ENCODE measurements around the gene PAFAH1B1. TPM values are rescaled to one million over a fixed set of nuclear protein-coding genes. Genes with fewer than 3 reads are reported as not detected.
A peak's percentile ranks its signal among the peaks of the same experiment; 100 is the strongest.
"Not testable (repeated sequence)": the region's sequence is repeated elsewhere in the genome, so short reads cannot be mapped to it uniquely, and the experiment has no call there.

Gene PAFAH1B1
- total RNA-seq, 1 donor from 2014 or later = 123 TPM

DNA sequence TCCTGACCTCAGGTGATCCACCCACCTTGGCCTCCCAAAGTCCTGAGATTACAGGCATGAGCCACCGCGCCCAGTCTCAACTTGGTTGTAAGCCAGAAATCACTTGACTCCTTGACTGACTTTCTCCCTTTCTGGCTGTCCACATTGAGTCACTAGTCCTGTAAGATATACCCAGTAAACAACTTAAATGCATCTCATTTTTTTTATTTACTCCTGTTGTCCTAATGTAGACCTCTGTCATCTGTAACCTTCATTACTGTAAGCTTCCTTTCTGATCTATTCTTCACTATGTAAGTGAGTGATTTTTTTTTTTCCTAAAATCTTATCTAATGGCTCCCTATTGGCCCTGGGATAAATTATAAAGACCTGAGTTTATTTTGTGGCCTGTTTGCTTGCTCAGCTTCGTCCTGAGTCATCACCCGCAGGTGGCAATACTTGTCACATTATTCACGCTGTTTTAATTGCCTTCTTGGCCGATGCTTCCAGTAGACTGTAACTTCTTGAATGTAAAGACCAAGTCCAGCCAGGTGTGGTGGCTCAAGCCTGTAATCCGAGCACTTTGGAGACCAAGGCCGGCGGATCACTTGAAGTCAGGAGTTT is 41.0 kb downstream of the PAFAH1B1 start:
- peak; percentile 72 for DNase-seq (ENCODE audit: low read depth)

DNA sequence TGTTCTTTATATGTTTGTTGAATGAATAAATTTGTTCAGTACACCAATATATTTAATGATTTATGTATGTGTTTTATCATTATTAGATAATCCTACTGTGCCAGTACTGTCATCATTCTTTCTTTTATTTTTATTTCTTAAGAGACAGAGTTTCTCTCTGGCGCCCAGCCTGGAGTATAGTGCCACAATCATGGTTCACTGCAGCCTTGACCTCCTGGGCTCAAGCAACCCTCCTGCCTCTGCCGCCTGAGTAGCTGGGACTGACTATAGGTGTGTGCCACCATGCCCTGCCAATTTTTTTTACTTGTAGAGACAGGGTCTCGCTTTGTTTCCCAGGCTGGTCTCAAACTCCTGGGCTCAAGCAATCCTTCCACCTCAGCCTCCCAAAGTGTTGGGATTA is 41.8 kb downstream of the PAFAH1B1 start:
- no peak for DNase-seq (ENCODE audit: low read depth)

DNA sequence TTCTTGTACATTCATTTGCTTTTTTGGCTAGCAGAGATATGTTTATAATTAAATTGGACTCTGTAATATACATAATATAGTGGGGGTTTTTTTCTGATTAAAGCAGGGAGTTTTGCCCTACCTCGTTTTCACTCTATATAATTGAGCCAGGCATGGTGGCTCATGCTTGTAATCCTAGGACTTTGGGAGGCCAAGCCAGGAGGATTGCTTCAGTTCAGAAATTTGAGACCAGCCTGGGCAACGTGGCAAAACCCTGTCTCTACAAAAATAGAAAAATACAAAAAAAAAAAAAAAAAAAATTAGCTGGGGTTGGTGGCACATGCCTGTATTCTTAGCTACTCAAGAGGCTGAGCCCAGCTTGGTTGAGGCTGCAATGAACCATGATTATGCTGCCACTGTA is 42.2 kb downstream of the PAFAH1B1 start:
- no peak for DNase-seq (ENCODE audit: low read depth)

DNA sequence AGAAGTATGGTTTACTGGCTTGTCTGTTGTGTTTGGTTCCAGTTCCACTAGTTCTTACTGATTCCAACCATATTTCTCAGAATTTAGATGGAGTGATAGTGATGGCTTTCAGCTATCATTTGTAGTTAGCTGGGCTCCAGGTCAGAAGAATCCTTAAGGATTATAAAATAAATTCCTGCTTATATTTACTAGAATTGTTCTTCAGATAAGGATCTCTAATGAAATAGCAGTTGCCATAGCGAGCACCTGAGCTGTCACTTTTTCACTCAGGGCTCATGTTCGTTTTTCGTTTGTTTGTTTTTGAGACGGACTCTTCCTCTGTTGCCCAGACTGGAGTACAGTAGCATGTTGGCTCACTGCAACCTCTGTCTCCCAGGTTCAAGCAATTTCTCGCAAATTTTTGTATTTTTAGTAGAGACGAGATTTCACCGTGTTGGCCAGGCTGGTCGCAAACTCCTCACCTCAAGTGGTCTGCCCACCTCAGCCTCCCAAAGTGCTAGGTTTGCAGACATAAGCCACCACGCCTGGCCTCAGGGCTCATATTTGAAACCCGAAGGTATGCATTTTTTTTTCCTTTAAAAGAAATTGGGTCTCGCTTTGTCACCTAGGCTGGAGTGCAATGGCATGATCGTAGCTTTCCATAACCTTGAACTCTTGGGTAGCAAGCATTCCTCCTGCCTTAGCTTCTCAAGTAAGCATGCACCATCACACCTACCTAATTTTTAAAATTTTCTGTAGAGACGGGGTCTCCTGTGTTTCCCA is 42.9 kb downstream of the PAFAH1B1 start:
- no peak for DNase-seq (ENCODE audit: low read depth)

DNA sequence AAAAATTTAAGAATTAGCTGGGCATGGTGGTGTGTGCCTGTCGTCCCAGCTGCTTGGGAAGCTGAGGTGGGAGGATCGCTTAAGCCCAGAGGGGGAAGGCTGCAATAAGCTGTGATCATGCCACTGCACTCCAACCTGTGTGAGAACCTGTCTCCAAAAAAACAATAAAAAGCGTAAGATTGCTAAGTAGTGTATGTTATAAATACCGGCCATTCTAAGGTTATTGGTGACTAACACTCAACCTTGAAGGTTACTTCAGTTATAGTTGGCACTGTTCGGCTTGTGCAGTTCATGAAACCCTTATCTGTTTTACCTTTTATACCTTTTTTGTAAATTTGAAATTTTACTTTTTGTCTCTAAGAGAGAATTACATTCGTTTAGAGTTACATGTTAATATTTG is 44.0 kb downstream of the PAFAH1B1 start:
- DNase-seq (ENCODE audit: low read depth) = no peak

DNA sequence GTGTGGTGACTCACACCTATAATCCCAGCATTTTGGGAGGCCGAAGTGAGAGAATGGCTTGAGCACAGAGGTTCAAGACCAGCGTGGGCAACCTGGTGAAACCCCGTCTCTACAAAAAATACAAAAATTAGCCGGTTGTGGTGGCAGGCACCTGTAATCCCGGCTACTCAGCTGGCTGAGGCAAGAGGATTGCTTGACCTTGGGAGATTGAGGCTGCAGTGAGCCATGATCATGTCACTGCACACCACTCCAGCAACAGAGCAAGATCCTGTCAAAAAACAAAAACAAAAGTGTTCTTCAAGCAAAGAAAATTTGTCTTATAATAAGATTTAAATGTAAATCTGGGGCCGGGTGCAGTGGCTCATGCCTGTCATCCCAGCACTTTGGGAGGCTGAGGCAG is 51.5 kb downstream of the PAFAH1B1 start:
- DNase-seq (ENCODE audit: low read depth) = no peak

DNA sequence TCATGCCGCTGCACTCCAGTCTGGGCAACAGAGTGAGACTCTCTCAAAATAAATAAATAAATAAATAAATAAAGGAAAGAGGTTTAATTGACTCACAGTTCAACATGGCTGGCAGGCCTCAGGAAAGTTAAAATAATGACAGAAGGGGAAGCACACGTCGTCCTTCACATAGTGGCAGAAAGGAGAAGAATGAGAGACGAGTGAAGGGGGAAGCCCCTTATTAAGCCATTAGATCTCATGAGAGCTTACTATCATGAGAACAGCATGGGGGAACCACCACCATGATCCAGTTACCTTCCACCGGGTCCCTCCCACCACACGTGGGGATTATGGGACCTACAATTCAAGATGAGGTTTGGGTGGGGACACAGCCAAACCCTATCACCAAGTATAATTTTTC is 54.5 kb downstream of the PAFAH1B1 start:
- no peak for DNase-seq (ENCODE audit: low read depth)

DNA sequence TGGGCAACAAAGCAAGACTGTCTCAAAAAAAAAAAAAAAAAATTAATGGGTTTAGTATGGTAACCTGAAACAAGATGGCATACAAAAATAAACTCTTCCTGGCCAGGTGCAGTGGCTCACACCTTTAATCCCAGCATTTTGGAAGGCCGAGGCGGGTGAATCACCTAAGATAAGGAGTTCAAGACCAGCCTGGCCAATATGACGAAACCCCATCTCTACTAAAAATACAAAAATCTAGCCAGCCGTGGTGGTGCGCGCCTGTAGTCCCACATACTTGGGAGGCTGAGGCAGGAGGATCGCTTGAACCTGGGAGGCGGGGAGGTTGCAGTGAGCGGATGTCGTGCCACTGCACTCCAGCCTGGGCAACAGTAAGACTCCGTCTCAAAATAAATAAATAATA is 55.7 kb downstream of the PAFAH1B1 start:
- no peak for DNase-seq (ENCODE audit: low read depth)

DNA sequence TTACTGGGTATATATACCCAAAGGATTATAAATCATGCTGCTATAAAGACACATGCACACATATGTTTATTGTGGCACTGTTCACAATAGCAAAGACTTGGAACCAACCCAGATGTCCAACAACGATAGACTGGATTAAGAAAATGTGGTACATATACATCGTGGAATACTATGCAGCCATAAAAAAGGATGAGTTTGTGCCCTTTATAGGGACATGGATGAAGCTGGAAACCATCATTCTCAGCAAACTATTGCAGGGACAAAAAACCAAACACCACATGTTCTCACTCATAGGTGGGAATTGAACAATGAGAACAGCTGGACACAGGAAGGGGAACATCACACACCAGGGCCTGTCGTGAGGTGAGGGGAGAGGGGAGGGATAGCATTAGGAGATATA is 59.5 kb downstream of the PAFAH1B1 start:
- DNase-seq (ENCODE audit: low read depth) = not testable (repeated sequence)

DNA sequence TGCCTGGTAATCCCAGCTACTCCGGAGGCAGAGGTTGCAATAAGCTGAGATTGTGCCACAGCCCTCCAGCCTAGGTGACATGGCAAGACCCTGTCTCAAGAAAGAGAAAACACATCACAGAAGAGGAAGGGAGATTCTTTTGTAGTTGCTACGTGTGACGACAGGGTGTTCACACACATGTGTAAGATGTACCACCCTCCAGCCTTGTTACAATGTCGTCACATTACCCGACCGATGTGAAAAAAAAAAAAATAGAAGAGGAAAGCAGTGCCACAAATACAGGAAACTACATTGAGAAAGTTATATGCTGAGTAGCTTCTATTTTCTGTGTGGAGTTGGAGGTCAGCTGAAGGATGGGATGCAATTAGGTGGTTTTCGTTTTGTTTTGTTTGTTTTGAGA is 62.1 kb downstream of the PAFAH1B1 start:
- no peak for DNase-seq (ENCODE audit: low read depth)

DNA sequence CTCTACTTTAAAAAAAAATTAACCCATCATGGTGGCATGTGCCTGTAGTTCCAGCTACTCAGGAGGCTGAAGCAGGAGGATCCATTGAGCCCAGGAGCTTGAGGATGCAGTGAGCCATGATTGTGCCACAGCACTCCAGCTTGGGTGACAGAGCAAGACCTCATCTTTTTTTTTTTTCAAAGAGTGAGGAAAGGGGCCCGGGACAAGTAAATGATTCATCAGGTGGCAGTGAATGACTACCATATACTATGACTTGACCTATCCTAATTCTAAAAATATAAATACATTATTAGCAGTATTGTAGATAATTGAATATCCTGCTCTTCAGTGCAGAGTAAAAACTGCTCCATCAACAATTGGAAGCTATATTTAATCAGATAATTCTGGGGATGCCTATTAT is 62.8 kb downstream of the PAFAH1B1 start:
- no peak for DNase-seq (ENCODE audit: low read depth)

DNA sequence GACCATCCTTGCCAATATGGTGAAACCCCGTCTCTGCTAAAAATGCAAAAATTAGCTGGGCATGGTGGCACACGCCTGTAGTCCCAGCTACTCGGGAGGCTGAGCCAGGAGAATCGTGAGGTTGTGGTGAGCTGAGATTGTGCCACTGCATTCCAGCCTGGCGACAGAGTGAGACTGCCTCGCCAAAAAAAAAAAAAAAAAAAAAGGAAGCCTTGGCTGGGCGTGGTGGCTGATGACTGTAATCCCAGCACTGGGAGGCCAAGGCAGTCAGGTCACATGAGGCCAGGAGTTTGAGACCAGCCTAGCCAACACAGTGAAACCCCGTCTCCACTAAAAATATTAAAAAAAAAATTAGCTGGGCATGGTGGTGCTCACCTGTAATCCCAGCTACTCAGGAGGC is 65.9 kb downstream of the PAFAH1B1 start:
- peak; percentile 25 for DNase-seq (ENCODE audit: low read depth)

DNA sequence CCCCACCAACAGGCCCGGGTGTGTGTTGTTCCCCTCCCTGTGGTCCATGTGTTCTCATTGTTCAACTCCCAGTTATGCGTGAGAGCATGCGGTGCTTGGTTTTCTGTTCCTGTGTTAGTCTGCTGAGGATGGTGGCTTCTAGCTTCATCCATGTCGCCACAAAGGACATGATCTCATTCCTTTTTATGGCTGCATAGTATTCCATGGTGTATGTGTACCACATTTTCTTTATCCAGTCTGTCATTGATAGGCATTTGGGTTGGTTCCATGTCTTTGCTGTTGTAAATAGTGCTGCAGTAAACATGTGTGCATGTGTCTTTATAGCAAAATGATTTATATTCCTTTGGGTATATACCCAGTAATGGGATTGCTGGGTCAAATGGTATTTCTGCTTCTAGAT is 67.0 kb downstream of the PAFAH1B1 start:
- not testable (repeated sequence) for DNase-seq (ENCODE audit: low read depth)

DNA sequence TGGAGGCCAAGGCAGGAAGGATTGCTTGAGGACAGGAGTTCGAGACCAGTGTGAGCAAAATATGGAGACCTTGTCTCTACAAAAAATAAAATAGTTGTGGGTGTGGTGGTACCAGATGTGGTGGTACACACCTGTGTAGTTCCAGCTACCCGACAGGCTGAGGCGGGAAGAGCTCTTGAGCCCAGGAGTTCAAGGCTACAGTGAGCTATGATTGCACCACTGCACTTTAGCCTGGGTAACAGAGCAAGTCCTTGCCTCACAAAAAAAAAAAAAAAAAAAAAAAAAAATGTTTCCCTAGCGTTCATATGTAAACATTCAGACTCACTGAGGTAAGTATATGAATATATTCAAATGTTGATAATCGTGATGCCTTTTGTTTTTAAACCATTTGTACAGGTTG is 78.6 kb downstream of the PAFAH1B1 start:
- no peak for DNase-seq (ENCODE audit: low read depth)

DNA sequence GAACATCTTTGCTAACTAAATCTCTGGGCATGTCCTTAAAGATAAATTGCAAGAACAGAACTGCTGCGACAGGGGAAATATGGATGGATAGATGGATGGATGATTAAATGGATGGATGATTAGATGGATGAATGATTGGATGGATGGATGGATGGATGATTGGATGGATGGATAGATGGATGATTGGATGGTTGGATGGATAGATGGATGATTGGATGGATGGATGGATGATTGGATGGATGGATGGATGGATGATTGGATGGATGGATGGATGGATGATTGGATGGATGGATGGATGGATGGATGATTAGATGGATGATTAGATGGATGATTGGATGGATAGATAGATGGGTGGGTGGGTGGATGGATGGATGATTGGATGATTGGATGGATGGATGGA is 85.8 kb downstream of the PAFAH1B1 start:
- DNase-seq (ENCODE audit: low read depth) = not testable (repeated sequence)

DNA sequence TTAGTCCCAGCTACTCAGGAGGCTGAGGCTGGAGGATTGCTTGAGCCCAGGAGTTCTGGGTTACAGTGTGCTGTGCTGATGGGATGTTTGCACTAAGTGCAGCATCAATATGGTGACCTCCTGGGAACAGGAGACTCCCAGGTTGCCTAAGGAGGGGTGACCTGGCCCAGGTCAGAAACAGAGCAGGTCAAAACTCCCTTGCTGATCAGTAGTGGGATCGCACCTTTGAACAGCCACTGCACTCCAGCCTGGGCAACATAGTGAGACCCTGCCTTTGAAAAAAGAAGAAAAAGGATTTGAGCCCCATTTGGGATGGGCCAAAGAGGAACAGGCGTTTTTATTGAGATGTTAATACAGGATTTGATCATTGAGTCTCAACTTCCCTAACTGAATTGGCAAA is 87.5 kb downstream of the PAFAH1B1 start:
- no peak for DNase-seq (ENCODE audit: low read depth)

DNA sequence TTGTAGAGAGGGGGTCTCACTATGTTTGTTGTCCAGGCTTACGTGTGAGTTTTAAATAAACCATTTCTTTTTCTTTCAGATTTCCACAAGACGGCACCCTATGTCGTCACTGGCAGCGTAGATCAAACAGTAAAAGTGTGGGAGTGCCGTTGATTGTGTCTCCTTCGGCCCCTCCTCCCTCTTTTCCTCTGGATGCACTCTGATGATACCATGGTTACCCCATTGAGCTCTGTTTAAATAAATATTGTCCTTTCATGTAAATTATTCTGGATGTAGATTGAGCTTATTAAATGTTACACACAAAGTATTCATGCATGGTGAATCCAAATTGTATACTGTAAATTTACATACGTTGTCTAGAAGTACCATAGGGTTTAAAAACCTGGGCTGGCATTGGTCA is 88.2 kb downstream of the PAFAH1B1 start:
- DNase-seq (ENCODE audit: low read depth) = no peak

DNA sequence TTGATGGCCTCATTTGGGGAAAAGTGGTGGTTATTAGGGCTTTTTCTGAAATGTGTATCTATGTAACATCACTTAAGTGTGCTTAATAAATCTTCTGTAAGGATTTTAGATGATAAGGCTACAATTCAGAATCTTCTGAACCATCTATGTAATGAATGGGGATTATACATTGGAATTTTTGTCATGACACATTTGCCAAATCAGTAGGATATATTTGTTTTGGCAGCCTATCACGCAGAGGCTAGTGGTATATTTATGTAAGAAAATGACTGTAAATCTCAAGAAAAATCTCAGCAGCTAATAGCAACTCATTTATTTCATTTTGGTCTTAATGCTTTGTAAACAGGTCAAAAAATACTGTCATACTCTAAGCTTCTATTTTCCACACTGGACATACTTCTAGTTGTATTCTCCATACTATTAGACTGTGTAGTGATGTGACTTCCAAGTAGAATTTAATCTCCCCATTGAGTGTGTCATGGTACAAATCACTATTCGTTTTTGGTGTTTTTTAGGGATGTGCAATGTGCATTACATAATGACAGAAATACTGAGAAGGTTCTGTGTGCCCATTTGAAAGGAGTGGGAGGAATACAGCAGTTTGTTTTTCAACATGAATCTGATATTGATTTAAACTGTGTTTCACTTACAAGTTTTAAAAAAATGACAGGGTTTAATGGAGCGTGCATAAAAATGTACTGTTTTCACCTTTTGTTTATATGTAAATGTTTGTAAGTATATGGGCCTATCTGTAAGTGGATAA is 88.9 kb downstream of the PAFAH1B1 start:
- no peak for DNase-seq (ENCODE audit: low read depth)

DNA sequence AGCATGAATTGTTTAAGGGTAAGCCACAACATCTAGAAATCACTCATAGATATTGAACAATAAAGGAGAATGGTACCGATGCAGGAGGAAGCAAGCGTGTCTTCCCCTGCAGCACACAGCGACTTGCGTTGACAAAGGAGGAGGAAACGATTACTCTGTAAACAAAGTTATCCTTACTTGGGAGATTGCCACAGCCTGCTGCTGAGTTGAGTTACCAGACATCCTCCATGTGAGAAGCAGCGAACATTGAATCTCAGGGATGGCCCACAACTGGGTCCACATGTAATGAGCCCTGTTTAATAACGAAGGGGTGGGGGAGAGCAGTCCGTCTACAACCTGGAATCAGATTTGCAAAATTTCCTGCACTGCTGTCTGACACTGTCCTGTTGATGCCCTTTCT is 90.5 kb downstream of the PAFAH1B1 start:
- no peak for DNase-seq (ENCODE audit: low read depth)

DNA sequence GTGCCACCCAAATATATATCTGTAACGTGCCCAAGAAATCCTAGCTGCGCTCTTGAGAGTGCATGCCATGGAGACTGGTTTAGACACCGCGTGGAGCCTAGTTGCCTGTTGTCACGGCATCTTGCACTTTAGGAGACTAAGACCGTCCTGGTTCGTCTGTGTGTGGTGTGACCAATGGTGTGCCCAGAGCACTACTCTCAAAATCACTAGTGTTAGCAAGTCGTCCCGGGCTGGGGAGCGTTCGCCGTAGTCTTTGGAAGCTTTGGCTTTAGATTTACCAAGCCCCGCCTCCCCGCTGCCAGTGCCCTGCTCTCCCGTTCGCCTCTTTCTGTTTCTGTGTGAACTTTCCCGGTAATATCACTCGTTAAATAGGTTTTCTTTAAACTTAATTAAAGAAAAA is 91.1 kb downstream of the PAFAH1B1 start:
- no peak for DNase-seq (ENCODE audit: low read depth)

DNA sequence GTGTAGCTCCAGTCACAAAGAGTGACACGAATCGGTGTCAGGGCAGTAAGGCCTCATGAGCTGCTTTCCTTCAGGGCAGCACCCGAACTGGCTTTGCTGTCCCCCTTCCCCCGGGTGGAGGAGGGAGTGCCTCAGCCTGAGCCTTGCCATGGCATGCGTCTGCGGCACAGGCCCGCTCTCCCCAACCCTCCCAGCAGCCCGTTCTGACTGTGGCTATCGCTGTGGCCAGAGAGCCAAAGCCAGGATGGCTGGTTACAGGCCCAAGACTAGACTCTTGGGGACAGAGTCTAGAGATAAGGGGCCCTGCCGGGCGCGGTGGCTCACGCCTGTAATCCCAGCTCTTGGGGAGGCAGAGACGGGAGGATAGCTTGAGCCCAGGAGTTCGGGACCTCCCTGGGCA is 92.2 kb downstream of the PAFAH1B1 start:
- DNase-seq (ENCODE audit: low read depth) = no peak

DNA sequence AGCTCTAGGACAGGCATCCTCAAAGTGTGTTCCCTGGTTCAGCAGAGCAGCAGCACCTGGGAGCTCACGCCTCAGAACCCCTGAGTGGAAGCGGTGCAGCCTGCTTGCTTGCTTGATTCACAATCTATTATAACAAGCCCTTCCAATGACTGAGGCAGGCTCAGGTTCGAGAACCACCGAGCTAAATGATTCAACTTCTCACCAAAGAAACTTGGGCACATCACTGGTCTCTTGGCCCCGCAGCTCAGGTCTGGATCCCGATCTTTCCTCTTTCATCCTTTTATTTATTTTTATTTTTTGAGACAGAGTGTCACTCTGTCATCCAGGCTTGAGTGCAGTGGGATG is 93.6 kb downstream of the PAFAH1B1 start:
- DNase-seq (ENCODE audit: low read depth) = no peak
